HepG2 (cell line): ENCODE results near the gene FAM90A26. TPM values are rescaled to one million over a fixed set of nuclear protein-coding genes. Genes with fewer than 3 reads are reported as not detected.
"Not testable (repeated sequence)": the region's sequence is repeated elsewhere in the genome, so short reads cannot be mapped to it uniquely, and the experiment has no call there.

Experiments used
- ATAC-seq: fragments of 200-7000 bp; cut with Tn5 transposase; 3 replicates; pipeline ENCODE4 v1.9.1; 2020; ENCODE audit warnings: mild to moderate bottlenecking, moderate library complexity
- BruUV-seq: library from RNA; stranded (reverse); fragments of 400-500 nt; replicated peaks from 2 replicates; lab custom pipeline; 2021; lab: Mats Ljungman, UMichigan
- CTCF ChIA-PET: fragments of 300-600 bp; formaldehyde crosslinking; extraction: SDS; loops from one replicate; lab custom pipeline; 2021; ENCODE audit warnings: low total read pairs, inconsistent platforms, low intra/inter-chr PET ratio; lab: Yijun Ruan, JAX
- POLR2A ChIA-PET: fragments of 350-600 bp; sonication (Branson Sonifier 250); formaldehyde crosslinking; loops from one replicate; lab custom pipeline; 2020; ENCODE audit warnings: antibody characterized with exemption, inconsistent platforms; lab: Yijun Ruan, JAX
- DNase-seq: peaks from one replicate; pipeline ENCODE4 v3.0.0-alpha.2; 2015; ENCODE audit warnings: low spot score
- FAIRE-seq: peaks from 3 replicates; lab custom pipeline; 2011; peaks lifted over from hg19 to GRCh38; lab: Jason Lieb, UNC
- H2AFZ ChIP-seq: one replicate; pipeline ENCODE4 v1.6.1; 2011; ENCODE audit warnings: low read length, inconsistent platforms
- H3K27ac ChIP-seq: fragments of 300-600 bp; 3 replicates; pipeline ENCODE4 v1.8.0; 2011; ENCODE audit warnings: mixed run types, mild to moderate bottlenecking, mixed read lengths, low read length, inconsistent platforms; ENCODE audit not compliant: insufficient read depth; ENCODE audit errors: extremely low read length
- H3K27me3 ChIP-seq, 2 experiments: fragments of 200-600 bp in 1 of 2; 2 replicates in 1 of 2; 3 replicates in 1 of 2; pipeline versions ENCODE4 v1.6.0 to v1.8.0; 2011; ENCODE audit warnings: low read length in 2 of 2, mild to moderate bottlenecking in 2 of 2, moderate library complexity in 2 of 2, inconsistent platforms in 1 of 2; ENCODE audit not compliant: insufficient read depth in 2 of 2, control insufficient read depth in 1 of 2
- H3K36me3 ChIP-seq, 2 experiments: fragments of 200-600 bp in 1 of 2; replicated peaks in 1 of 2; 2 replicates in 1 of 2; 3 replicates in 1 of 2; pipeline versions ENCODE4 v1.5.1 to v1.8.0; 2011; ENCODE audit warnings: low read length in 2 of 2, inconsistent platforms in 1 of 2; ENCODE audit not compliant: insufficient read depth in 2 of 2, control insufficient read depth in 1 of 2
- H3K4me1 ChIP-seq: 2 replicates; pipeline ENCODE4 v1.5.1; 2012; ENCODE audit warnings: low read length, inconsistent platforms; ENCODE audit not compliant: insufficient read depth
- H3K4me2 ChIP-seq: 2 replicates; pipeline ENCODE4 v1.6.0; 2011; ENCODE audit warnings: low read depth, low read length, inconsistent platforms
- H3K4me3 ChIP-seq, 3 experiments: fragments of 200-600 bp in 1 of 3; sonication (generic), shearing (Covaris generic) in 1 of 3; replicated peaks in 1 of 3; 2 replicates each; pipeline ENCODE4 v1.5.1; 2011 to 2016; ENCODE audit warnings: low read length in 3 of 3, inconsistent platforms in 2 of 3, low read depth in 2 of 3, mild to moderate bottlenecking in 2 of 3, control low read depth in 1 of 3, mixed read lengths in 1 of 3; ENCODE audit not compliant: insufficient read depth in 1 of 3
- H3K79me2 ChIP-seq: one replicate; pipeline ENCODE4 v1.6.1; 2011; ENCODE audit warnings: low read length, inconsistent platforms; ENCODE audit not compliant: insufficient read depth
- H3K9ac ChIP-seq: 2 replicates; pipeline ENCODE4 v1.6.0; 2011; ENCODE audit warnings: mild to moderate bottlenecking, low read depth, low read length, inconsistent platforms; ENCODE audit not compliant: insufficient read depth
- H3K9me3 ChIP-seq: 2 replicates; pipeline ENCODE4 v1.5.1; 2012; ENCODE audit warnings: mild to moderate bottlenecking, low read length
- H4K20me1 ChIP-seq: 2 replicates; pipeline ENCODE4 v1.6.0; 2011; ENCODE audit warnings: inconsistent platforms, mild to moderate bottlenecking, low read length, moderate library complexity; ENCODE audit not compliant: insufficient read depth
- KDM2A ChIP-seq: sonication (generic); formaldehyde crosslinking; IDR thresholded peaks from 2 replicates; pipeline ENCODE4 v1.4.0; 2020; ENCODE audit warnings: low read depth, missing genetic modification reagents, borderline replicate concordance
- RAD21 ChIP-seq: fragments of 450-650 bp; formaldehyde crosslinking; IDR thresholded peaks from 2 replicates; pipeline ENCODE4 v1.5.0; 2020; ENCODE audit warnings: mild to moderate bottlenecking
- SALL1 ChIP-seq: sonication (generic); formaldehyde crosslinking; IDR thresholded peaks from 2 replicates; pipeline ENCODE4 v1.8.0; 2022; ENCODE audit warnings: mild to moderate bottlenecking, missing genetic modification reagents
- SMC3 ChIP-seq: IDR thresholded peaks from 2 replicates; pipeline ENCODE4 v1.6.1; 2011; ENCODE audit warnings: low read length, improper control_type of control experiment
- STAG1 ChIP-seq: sonication (generic); formaldehyde crosslinking; IDR thresholded peaks from 2 replicates; pipeline ENCODE4 v1.4.0; 2020; ENCODE audit warnings: missing genetic modification reagents
- WGBS: methylation state at CpG from one replicate; pipeline ENCODE4 v1.1.6; 2017; ENCODE audit warnings: low lambda C conversion rate; 5-methylcytosine and 5-hydroxymethylcytosine counted together
- in situ Hi-C: cut with HindIII; loops from 2 replicates; pipeline ENCODE4 v1.10.0; 2017; ENCODE audit warnings: low pct_unique_long_range_greater_than_20kb; ENCODE audit not compliant: extremely low pct_ligation_motif_present
- intact Hi-C: fragments of 100-400 bp; cut with micrococcal nuclease; formaldehyde crosslinking; loops from one replicate; pipeline ENCODE4 v1.10.0; 2022; ENCODE audit not compliant: unreplicated experiment
- polyA plus RNA-seq, 8 experiments: library from polyadenylated mRNA; depleted of rRNA in 3 of 8; stranded (reverse) in 7 of 8; unstranded in 1 of 8; fragments of >200 nt; fragmentation: Illumina TruSeq in 4 of 8; extraction: Trizol in 4 of 8; gene quantifications; 2 replicates each; pipeline versions ENCODE4 v1.2.1 to v1.2.3, GENCODE V29; 2011 to 2016; ENCODE audit warnings: low read depth in 4 of 8, missing spikeins in 1 of 8, mixed read lengths in 1 of 8; ENCODE audit not compliant: insufficient read depth in 1 of 8
- total RNA-seq, 5 experiments: library from RNA; depleted of rRNA; stranded (reverse); fragments of >200 nt; fragmentation: Illumina TruSeq; extraction: Trizol; gene quantifications; 2 replicates each; pipeline ENCODE4 v1.2.3, GENCODE V29; 2016; ENCODE audit warnings: low read depth in 1 of 5
- TF ChIP-seq, protein P1 (sequence below): sonication (generic); formaldehyde crosslinking; IDR thresholded peaks from 2 replicates; pipeline ENCODE4 v1.5.0; 2020; ENCODE audit warnings: mild to moderate bottlenecking, missing genetic modification reagents, moderate library complexity

Gene FAM90A26
- total and polyA plus RNA-seq, 2 of the 13 experiments (the other 11 are each of a cell fraction or from before 2014, with no cell fraction given): not detected

DNA sequence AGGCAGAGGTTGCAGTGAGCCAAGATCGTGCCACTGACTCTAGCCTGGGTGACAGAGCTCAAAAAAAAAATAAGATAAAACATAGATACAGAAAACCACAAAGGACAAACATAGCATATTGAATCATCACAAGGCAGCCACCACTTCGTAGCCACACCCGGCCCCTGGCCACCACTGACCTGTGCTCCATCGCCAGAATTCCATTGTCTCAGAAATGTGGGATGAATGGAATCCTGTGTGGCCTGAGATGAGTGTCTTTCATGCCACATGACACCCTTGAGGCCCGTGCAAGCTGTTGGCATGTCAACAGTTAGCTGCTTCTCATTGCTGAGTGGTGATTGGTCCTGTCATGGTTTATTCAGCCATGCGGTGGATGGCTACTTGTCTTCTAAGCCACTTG, 10.2 kb upstream of the FAM90A26 start:
- H3K79me2 ChIP-seq, H3K27me3 ChIP-seq, H3K9ac ChIP-seq, H3K36me3 ChIP-seq, H3K27ac ChIP-seq, intact Hi-C loops, H3K4me3 ChIP-seq, H3K4me2 ChIP-seq, BruUV-seq, FAIRE-seq, CTCF ChIA-PET, POLR2A ChIA-PET, ATAC-seq, in situ Hi-C loops, H3K9me3 ChIP-seq, H3K4me1 ChIP-seq, H2AFZ ChIP-seq, H4K20me1 ChIP-seq: not testable (repeated sequence)
- peak; percentile 13 for DNase-seq
- WGBS: 6% methylated on average over 5 of the region's 6 CpGs

DNA sequence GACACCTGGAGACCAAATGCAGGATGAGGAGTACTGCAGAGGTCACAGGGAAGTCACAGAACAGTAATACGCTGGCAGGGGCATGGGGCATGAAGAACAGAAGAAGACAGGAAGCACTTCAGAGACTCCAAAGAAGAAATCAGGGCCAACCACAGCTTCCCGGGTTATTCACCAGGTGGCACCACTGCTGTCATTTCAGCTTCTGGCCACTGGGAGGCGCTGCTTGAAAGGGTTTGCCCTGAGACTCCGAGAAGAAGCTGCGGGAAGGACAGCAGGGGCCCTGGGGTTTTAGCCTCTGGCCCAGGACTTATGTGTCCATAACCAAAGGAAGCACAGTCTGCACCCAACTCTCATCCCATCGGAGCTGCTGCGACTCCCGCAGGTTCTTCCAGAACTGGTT, 4.2 kb upstream of the FAM90A26 start:
- H3K4me1 ChIP-seq, in situ Hi-C loops, ATAC-seq, H2AFZ ChIP-seq, H4K20me1 ChIP-seq, H3K79me2 ChIP-seq, H3K9ac ChIP-seq, H3K36me3 ChIP-seq, intact Hi-C loops, BruUV-seq, H3K27me3 ChIP-seq, H3K27ac ChIP-seq, H3K4me3 ChIP-seq, H3K9me3 ChIP-seq, POLR2A ChIA-PET, H3K4me2 ChIP-seq: not testable (repeated sequence)
- 0% methylated on average over 2 of the region's 8 CpGs for WGBS
- DNase-seq: peak; percentile 25
- TF ChIP-seq RAD21 (CRISPR knock-in tag) (peak; percentile 65), KDM2A (CRISPR knock-in tag) (peak; percentile 35; the same call in 1 of the 2 replicates), SMC3 (peak; percentile 58), STAG1 (CRISPR knock-in tag) (peak; percentile 80), SALL1 (CRISPR knock-in tag) (0 out of 2 replicates have a peak, but pooled peaks have one; percentile 18)
- TF ChIP-seq, protein P1, sequence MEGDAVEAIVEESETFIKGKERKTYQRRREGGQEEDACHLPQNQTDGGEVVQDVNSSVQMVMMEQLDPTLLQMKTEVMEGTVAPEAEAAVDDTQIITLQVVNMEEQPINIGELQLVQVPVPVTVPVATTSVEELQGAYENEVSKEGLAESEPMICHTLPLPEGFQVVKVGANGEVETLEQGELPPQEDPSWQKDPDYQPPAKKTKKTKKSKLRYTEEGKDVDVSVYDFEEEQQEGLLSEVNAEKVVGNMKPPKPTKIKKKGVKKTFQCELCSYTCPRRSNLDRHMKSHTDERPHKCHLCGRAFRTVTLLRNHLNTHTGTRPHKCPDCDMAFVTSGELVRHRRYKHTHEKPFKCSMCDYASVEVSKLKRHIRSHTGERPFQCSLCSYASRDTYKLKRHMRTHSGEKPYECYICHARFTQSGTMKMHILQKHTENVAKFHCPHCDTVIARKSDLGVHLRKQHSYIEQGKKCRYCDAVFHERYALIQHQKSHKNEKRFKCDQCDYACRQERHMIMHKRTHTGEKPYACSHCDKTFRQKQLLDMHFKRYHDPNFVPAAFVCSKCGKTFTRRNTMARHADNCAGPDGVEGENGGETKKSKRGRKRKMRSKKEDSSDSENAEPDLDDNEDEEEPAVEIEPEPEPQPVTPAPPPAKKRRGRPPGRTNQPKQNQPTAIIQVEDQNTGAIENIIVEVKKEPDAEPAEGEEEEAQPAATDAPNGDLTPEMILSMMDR (CRISPR knock-in tag): peak; percentile 87
- peak; percentile 39 for FAIRE-seq
- CTCF ChIA-PET: interaction anchor here (0.7 kb wide), 1 partner anchor 219 kb away, joined by 3 read pairs; no protein-coding TSS in a partner anchor

DNA sequence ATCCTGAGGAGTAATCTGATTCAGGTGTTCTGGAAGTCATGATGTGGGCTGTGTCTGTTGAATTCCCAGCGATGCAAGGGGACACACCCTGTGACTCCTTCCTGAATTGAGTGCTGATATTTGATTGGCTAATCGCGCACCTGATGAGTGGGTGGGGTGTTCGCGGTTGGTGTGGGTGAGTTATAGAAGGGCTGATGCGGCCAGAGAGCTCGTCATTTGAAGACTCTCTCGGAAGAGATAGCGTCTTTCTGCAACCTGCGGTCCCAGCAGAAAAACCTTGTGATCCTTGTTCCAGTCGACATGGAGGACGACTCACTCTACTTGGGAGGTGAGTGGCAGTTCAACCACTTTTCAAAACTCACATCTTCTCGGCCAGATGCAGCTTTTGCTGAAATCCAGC, 40.1 kb downstream of the FAM90A26 start, which contains the start of gene USP17L10:
Gene USP17L10, plus strand, starts transcription at position 301 of the 400 bp plus-strand sequence. Its CDS starts 0 bp downstream, at position 301.
- H3K4me3 ChIP-seq, H3K9me3 ChIP-seq, H3K27ac ChIP-seq, H3K4me2 ChIP-seq, in situ Hi-C loops, BruUV-seq, H3K9ac ChIP-seq, POLR2A ChIA-PET, H3K27me3 ChIP-seq, ATAC-seq, FAIRE-seq, H4K20me1 ChIP-seq, H3K79me2 ChIP-seq, intact Hi-C loops, H2AFZ ChIP-seq, H3K36me3 ChIP-seq, H3K4me1 ChIP-seq, DNase-seq, CTCF ChIA-PET: not testable (repeated sequence)
- WGBS: 75% methylated on average over 4 of the region's 13 CpGs
